ENCODE measurements around the gene DOCK2.

DNA sequence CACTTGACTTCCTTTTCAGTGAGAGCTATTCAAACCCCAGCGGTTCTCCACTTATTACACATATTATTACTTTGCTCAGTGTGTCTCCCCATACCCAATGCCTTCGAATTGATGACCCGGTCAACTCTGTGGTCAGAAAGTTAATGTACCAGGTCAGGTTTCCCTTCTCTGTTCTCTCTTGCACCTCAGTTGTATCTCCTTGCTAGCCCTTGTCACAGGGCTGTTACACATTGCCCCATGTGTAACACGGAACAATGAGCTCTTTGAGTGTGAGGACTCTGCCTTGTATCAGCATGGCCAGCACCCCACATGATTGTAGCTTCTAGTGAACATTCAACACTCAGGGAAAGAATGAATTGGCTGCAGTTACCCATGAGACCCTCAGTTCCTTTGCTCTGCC is 73.6 kb downstream of the DOCK2 start:
- TF ChIP-seq, protein P1, sequence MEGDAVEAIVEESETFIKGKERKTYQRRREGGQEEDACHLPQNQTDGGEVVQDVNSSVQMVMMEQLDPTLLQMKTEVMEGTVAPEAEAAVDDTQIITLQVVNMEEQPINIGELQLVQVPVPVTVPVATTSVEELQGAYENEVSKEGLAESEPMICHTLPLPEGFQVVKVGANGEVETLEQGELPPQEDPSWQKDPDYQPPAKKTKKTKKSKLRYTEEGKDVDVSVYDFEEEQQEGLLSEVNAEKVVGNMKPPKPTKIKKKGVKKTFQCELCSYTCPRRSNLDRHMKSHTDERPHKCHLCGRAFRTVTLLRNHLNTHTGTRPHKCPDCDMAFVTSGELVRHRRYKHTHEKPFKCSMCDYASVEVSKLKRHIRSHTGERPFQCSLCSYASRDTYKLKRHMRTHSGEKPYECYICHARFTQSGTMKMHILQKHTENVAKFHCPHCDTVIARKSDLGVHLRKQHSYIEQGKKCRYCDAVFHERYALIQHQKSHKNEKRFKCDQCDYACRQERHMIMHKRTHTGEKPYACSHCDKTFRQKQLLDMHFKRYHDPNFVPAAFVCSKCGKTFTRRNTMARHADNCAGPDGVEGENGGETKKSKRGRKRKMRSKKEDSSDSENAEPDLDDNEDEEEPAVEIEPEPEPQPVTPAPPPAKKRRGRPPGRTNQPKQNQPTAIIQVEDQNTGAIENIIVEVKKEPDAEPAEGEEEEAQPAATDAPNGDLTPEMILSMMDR (IDR thresholded peaks at IDR 0.05): no peak
- no peak for TF ChIP-seq EZH2 (IDR thresholded peaks at IDR 0.05; ENCODE audit: borderline replicate concordance, insufficient read depth, low read depth, low read length, poor library complexity, severe bottlenecking)
